Keratinocyte (primary cell): ENCODE measurements around the gene GPR137B. TPM values are rescaled to one million over a fixed set of nuclear protein-coding genes. Genes with fewer than 3 reads are reported as not detected.

Experiments
- DNase-seq: peaks from one replicate; pipeline ENCODE4 v3.0.0-alpha.2; 2011; ENCODE audit warnings: low read depth, missing footprints, low spot score
- FAIRE-seq: peaks from 2 replicates; lab custom pipeline; 2011; peaks lifted over from hg19 to GRCh38; lab: Jason Lieb, UNC
- H2AFZ ChIP-seq: 2 replicates; pipeline ENCODE4 v1.6.0; 2012; ENCODE audit warnings: low read length, control low read depth, inconsistent platforms; ENCODE audit not compliant: control insufficient read depth
- H3K27ac ChIP-seq: 2 replicates; pipeline ENCODE4 v1.5.1; 2011; ENCODE audit warnings: low read length; ENCODE audit not compliant: control insufficient read depth, insufficient read depth
- H3K27me3 ChIP-seq: 3 replicates; pipeline ENCODE4 v1.6.0; 2011; ENCODE audit warnings: low read length; ENCODE audit not compliant: control insufficient read depth, insufficient read depth; ENCODE audit errors: extremely low read depth
- H3K36me3 ChIP-seq, 2 experiments: 2 replicates in 1 of 2; 3 replicates in 1 of 2; pipeline ENCODE4 v1.5.1; 2011; ENCODE audit warnings: low read length in 2 of 2, mild to moderate bottlenecking in 1 of 2; ENCODE audit not compliant: control insufficient read depth in 2 of 2, insufficient read depth in 2 of 2; ENCODE audit errors: extremely low read depth in 1 of 2
- H3K4me1 ChIP-seq: 3 replicates; pipeline ENCODE4 v1.5.1; 2011; ENCODE audit warnings: low read length; ENCODE audit not compliant: control insufficient read depth, insufficient read depth; ENCODE audit errors: extremely low read depth
- H3K4me2 ChIP-seq: 3 replicates; pipeline ENCODE4 v1.6.0; 2011; ENCODE audit warnings: low read depth, low read length; ENCODE audit not compliant: control insufficient read depth, insufficient read depth; ENCODE audit errors: extremely low read depth
- H3K4me3 ChIP-seq, 3 experiments: fragments of 200-600 bp in 1 of 3; sonication (generic) in 1 of 3; 2 replicates in 2 of 3; 3 replicates in 1 of 3; pipeline ENCODE4 v1.5.1; 2011 to 2016; ENCODE audit warnings: low read length in 3 of 3, mild to moderate bottlenecking in 3 of 3, control low read depth in 2 of 3, inconsistent platforms in 1 of 3, low read depth in 1 of 3, mixed read lengths in 1 of 3, mixed run types in 1 of 3, moderate library complexity in 1 of 3; ENCODE audit not compliant: control insufficient read depth in 2 of 3, insufficient read depth in 2 of 3; ENCODE audit errors: extremely low read depth in 1 of 3
- H3K79me2 ChIP-seq: 2 replicates; pipeline ENCODE4 v1.6.0; 2012; ENCODE audit warnings: low read length; ENCODE audit not compliant: control insufficient read depth, insufficient read depth
- H3K9ac ChIP-seq: 3 replicates; pipeline ENCODE4 v1.6.0; 2011; ENCODE audit warnings: low read length; ENCODE audit not compliant: control insufficient read depth, insufficient read depth; ENCODE audit errors: extremely low read depth
- H3K9me1 ChIP-seq: 3 replicates; pipeline ENCODE4 v1.6.0; 2011; ENCODE audit warnings: low read length; ENCODE audit not compliant: control insufficient read depth, insufficient read depth; ENCODE audit errors: extremely low read depth
- H3K9me3 ChIP-seq: 2 replicates; pipeline ENCODE4 v1.5.1; 2012; ENCODE audit warnings: low read depth, low read length; ENCODE audit not compliant: control insufficient read depth
- H4K20me1 ChIP-seq: 3 replicates; pipeline ENCODE4 v1.6.0; 2011; ENCODE audit warnings: low read length; ENCODE audit not compliant: control insufficient read depth, insufficient read depth; ENCODE audit errors: extremely low read depth
- EZH2 ChIP-seq: IDR thresholded peaks from one replicate; pipeline ENCODE4 v1.6.1; 2012; ENCODE audit warnings: inconsistent platforms, mild to moderate bottlenecking, low read length, moderate library complexity
- dilution Hi-C: fragments of 300-500 bp; cut with MboI; formaldehyde crosslinking; loops from one replicate; pipeline ENCODE4 v1.7.0; 2020; ENCODE audit warnings: low sequenced_read_pairs; ENCODE audit not compliant: extremely low pct_ligation_motif_present
- polyA plus RNA-seq, 5 experiments: library from polyadenylated mRNA; depleted of rRNA in 3 of 5; stranded (reverse) in 3 of 5; stranded (forward) in 1 of 5; unstranded in 1 of 5; fragments of >200 nt; gene quantifications; 1 replicate in 1 of 5; 2 replicates in 3 of 5; 3 replicates in 1 of 5; pipeline versions ENCODE4 v1.2.1 to v1.2.3, GENCODE V29; 2011 to 2012; ENCODE audit warnings: missing spikeins in 2 of 5, low read depth in 1 of 5, low replicate concordance in 1 of 5
- TF ChIP-seq, protein P1 (sequence below), 3 experiments: IDR thresholded peaks in 1 of 3; conservative IDR thresholded peaks in 1 of 3; optimal IDR thresholded peaks in 1 of 3; 2 replicates in 2 of 3; 3 replicates in 1 of 3; pipeline versions ENCODE3 to v1.5.1; 2011; ENCODE audit warnings: low read length in 3 of 3, mild to moderate bottlenecking in 3 of 3, moderate library complexity in 2 of 3, control low read depth in 1 of 3, inconsistent platforms in 1 of 3; ENCODE audit not compliant: insufficient read depth in 2 of 3; ENCODE audit errors: extremely low read depth in 1 of 3

The GPR137B gene
- polyA plus RNA-seq, 1 donor (not counting 4 experiments of a cell fraction or from before 2014, with no cell fraction given), result 7.1 TPM

DNA sequence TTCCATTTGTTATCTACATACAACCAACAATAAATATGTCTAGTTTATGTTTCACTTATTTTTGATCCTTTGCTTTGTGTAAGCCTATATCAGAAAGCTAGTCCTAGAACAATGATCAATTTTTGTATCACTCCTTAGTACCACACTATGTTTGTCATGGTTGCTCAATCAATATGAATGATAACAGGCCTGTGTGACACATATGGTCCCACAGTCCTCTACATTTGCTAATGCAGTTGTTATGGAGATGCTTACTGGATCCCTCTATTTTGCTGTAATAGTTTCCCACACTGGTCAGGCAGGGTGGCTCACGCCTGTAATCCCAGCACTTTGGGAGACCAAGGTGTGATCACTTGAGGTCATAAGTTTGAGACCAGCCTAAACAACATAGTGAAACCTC is 80.3 kb downstream of the GPR137B start:
- Histone ChIP-seq H3K9me1 (no peaks in the 10 kb centered on the region), H3K27ac (no peak overlapping the region)

DNA sequence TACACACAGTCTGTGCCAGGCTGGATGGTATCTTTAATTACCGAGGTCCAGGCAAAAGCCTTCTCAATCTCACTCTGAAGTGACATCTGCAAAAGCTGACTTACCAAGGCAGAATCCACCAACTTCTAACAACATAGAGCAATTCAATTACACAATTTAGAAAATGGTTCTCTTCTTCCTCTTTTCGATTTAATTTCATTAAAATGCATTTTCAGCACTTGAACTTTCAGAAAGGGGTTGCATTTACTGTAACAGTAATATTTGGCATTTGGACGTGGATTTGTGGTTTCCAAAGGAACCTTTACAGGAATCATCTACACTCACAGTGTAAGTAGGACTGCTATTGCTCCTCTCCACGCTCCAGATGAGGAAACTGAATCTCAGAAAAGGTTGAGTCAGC is 86.1 kb downstream of the GPR137B start:
- TF ChIP-seq, protein P1, sequence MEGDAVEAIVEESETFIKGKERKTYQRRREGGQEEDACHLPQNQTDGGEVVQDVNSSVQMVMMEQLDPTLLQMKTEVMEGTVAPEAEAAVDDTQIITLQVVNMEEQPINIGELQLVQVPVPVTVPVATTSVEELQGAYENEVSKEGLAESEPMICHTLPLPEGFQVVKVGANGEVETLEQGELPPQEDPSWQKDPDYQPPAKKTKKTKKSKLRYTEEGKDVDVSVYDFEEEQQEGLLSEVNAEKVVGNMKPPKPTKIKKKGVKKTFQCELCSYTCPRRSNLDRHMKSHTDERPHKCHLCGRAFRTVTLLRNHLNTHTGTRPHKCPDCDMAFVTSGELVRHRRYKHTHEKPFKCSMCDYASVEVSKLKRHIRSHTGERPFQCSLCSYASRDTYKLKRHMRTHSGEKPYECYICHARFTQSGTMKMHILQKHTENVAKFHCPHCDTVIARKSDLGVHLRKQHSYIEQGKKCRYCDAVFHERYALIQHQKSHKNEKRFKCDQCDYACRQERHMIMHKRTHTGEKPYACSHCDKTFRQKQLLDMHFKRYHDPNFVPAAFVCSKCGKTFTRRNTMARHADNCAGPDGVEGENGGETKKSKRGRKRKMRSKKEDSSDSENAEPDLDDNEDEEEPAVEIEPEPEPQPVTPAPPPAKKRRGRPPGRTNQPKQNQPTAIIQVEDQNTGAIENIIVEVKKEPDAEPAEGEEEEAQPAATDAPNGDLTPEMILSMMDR (optimal IDR thresholded peaks at IDR 0.05 in 1 of 3, IDR thresholded peaks at IDR 0.05 in 1 of 3, conservative IDR thresholded peaks at IDR 0.05 in 1 of 3; ENCODE audit: extremely low read depth in 1 of 3, insufficient read depth in 2 of 3, low read length in 3 of 3), result no peak
- no peak for TF ChIP-seq EZH2
- no peak for DNase-seq
- Histone ChIP-seq H4K20me1 (no peaks in the 10 kb centered on the region), H3K9ac (no peak overlapping the region), H2AFZ (no peak overlapping the region), H3K27me3 (no peaks in the 10 kb centered on the region), H3K79me2 (no peaks in the 10 kb centered on the region), H3K9me3 (no peaks in the 10 kb centered on the region), H3K4me2 (no peak overlapping the region), H3K4me3 (no peak overlapping the region), H3K4me1 (no peaks in the 10 kb centered on the region), H3K36me3 (no peaks in the 10 kb centered on the region), H3K9me1 (no peaks in the 10 kb centered on the region), H3K27ac (no peak overlapping the region)
- FAIRE-seq, result no peak
- dilution Hi-C loops, result no loop called here

More for the DNA sequence above, 80.3 kb downstream of the GPR137B start:
- no peaks in the 10 kb centered on the region for H3K9me3 ChIP-seq
- no peaks in the 10 kb centered on the region for H3K4me1 ChIP-seq
- no peaks in the 10 kb centered on the region for H3K27me3 ChIP-seq
- no peak overlapping the region for H3K4me3 ChIP-seq
- H3K9ac ChIP-seq, result no peak overlapping the region
- dilution Hi-C loops, result no loop called here
- DNase-seq (no peak), FAIRE-seq (no peak)
- no peaks in the 10 kb centered on the region for H3K79me2 ChIP-seq
- no peak overlapping the region for H3K4me2 ChIP-seq
- H2AFZ ChIP-seq, result no peak overlapping the region
- no peaks in the 10 kb centered on the region for H4K20me1 ChIP-seq
- H3K36me3 ChIP-seq, result no peaks in the 10 kb centered on the region
- no peak for TF ChIP-seq EZH2
- TF ChIP-seq, protein P1 (optimal IDR thresholded peaks at IDR 0.05 in 1 of 3, IDR thresholded peaks at IDR 0.05 in 1 of 3, conservative IDR thresholded peaks at IDR 0.05 in 1 of 3; ENCODE audit: extremely low read depth in 1 of 3, insufficient read depth in 2 of 3, low read length in 3 of 3), result no peak
